GM21360 (cell line): Measurements from ENCODE around the gene TMTC4.
A peak's percentile ranks its signal among the peaks of the same experiment; 100 is the strongest.

ENCODE experiments used
- ATAC-seq: cut with Tn5 transposase; IDR thresholded peaks from one replicate; pipeline ENCODE4 v1.9.1; 2021; ENCODE audit warnings: mild to moderate bottlenecking, moderate library complexity; ENCODE audit not compliant: unreplicated experiment

TMTC4 gene

GRCh38 chr13:100667894-100668293 is 6.7 kb downstream of the TMTC4 start:
- ATAC-seq: no peak

GRCh38 chr13:100666124-100666523 is 8.5 kb downstream of the TMTC4 start:
- no peak for ATAC-seq

GRCh38 chr13:100665403-100665802 is 9.2 kb downstream of the TMTC4 start:
- ATAC-seq: no peak

- no peak for ATAC-seq
Observed at GRCh38 chr13:100664171-100664900, 10.3 kb downstream of the TMTC4 start.

GRCh38 chr13:100662468-100663211 is 12.0 kb downstream of the TMTC4 start:
- ATAC-seq: no peak

- ATAC-seq: no peak
Observed at GRCh38 chr13:100660761-100661160, 13.8 kb downstream of the TMTC4 start.

GRCh38 chr13:100659578-100659977 is 15.0 kb downstream of the TMTC4 start:
- no peak for ATAC-seq

- ATAC-seq: peak; percentile 81
Observed at GRCh38 chr13:100658363-100658762, 16.2 kb downstream of the TMTC4 start.

GRCh38 chr13:100657881-100658315 is 16.7 kb downstream of the TMTC4 start:
- ATAC-seq: no peak

GRCh38 chr13:100652510-100652909 is 22.1 kb downstream of the TMTC4 start:
- ATAC-seq: no peak

- ATAC-seq: no peak
Observed at GRCh38 chr13:100650326-100650725, 24.3 kb downstream of the TMTC4 start.

GRCh38 chr13:100648354-100648753 is 26.2 kb downstream of the TMTC4 start:
- ATAC-seq: no peak

- ATAC-seq: no peak
Observed at GRCh38 chr13:100646871-100647270, 27.7 kb downstream of the TMTC4 start.

GRCh38 chr13:100646030-100646673 is 28.4 kb downstream of the TMTC4 start:
- no peak for ATAC-seq

- no peak for ATAC-seq
Observed at GRCh38 chr13:100645382-100645781, 29.2 kb downstream of the TMTC4 start.

- no peak for ATAC-seq
Observed at GRCh38 chr13:100644371-100644770, 30.2 kb downstream of the TMTC4 start.

GRCh38 chr13:100637796-100638195 is 36.8 kb downstream of the TMTC4 start:
- no peak for ATAC-seq

- no peak for ATAC-seq
Observed at GRCh38 chr13:100637380-100637779, 37.2 kb downstream of the TMTC4 start.

- ATAC-seq: no peak
Observed at GRCh38 chr13:100636441-100636840, 38.2 kb downstream of the TMTC4 start.

- no peak for ATAC-seq
Observed at GRCh38 chr13:100636004-100636403, 38.6 kb downstream of the TMTC4 start.

- no peak for ATAC-seq
Observed at GRCh38 chr13:100634696-100635095, 39.9 kb downstream of the TMTC4 start.

- ATAC-seq: no peak
Observed at GRCh38 chr13:100633461-100633860, 41.1 kb downstream of the TMTC4 start.
